HepG2 (cell line): ENCODE measurements around the gene CCL19.

Experiments used
- CTCF ChIP-seq: sonication (generic); formaldehyde crosslinking; IDR thresholded peaks from 2 replicates; pipeline ENCODE4 v1.5.0; 2020; ENCODE audit warnings: mild to moderate bottlenecking, missing genetic modification reagents, moderate library complexity
- HMG20B ChIP-seq: conservative IDR thresholded peaks from 2 replicates; pipeline ENCODE4 v1.6.1; 2016; ENCODE audit warnings: missing genetic modification reagents, missing compliant biosample characterization
- MLX ChIP-seq: IDR thresholded peaks from 2 replicates; pipeline ENCODE4 v1.6.1; 2016
- PRPF4 ChIP-seq: fragments of 200-400 bp; formaldehyde crosslinking; IDR thresholded peaks from 2 replicates; pipeline ENCODE4 v1.6.1; 2016; ENCODE audit warnings: low read length, low read depth; ENCODE audit not compliant: poor library complexity, severe bottlenecking
- ZBTB3 ChIP-seq: sonication (generic); formaldehyde crosslinking; IDR thresholded peaks from 2 replicates; pipeline ENCODE4 v1.4.0; 2020; ENCODE audit warnings: low read depth, mild to moderate bottlenecking, moderate library complexity, missing genetic modification reagents, borderline replicate concordance
- ZFX ChIP-seq: sonication (generic); formaldehyde crosslinking; IDR thresholded peaks from 2 replicates; pipeline ENCODE4 v1.4.0; 2020; ENCODE audit warnings: mild to moderate bottlenecking, low read depth, missing genetic modification reagents, moderate library complexity
- ZNF234 ChIP-seq: sonication (generic); formaldehyde crosslinking; conservative IDR thresholded peaks from 2 replicates; pipeline ENCODE4 v1.5.1; 2020; ENCODE audit warnings: mild to moderate bottlenecking, missing genetic modification reagents
- ZNF614 ChIP-seq: IDR thresholded peaks from 2 replicates; pipeline ENCODE4 v1.6.1; 2018; ENCODE audit warnings: missing biosample characterization, missing genetic modification reagents, inconsistent platforms, borderline replicate concordance
- ZNF644 ChIP-seq: IDR thresholded peaks from 2 replicates; pipeline ENCODE4 v1.6.1; 2016; ENCODE audit warnings: low read depth
- TF ChIP-seq, protein P1 (sequence below): sonication (generic); formaldehyde crosslinking; IDR thresholded peaks from 2 replicates; pipeline ENCODE4 v1.5.0; 2020; ENCODE audit warnings: mild to moderate bottlenecking, missing genetic modification reagents, borderline replicate concordance

- no peak for TF ChIP-seq HMG20B (CRISPR knock-in tag)
- TF ChIP-seq, protein P1, sequence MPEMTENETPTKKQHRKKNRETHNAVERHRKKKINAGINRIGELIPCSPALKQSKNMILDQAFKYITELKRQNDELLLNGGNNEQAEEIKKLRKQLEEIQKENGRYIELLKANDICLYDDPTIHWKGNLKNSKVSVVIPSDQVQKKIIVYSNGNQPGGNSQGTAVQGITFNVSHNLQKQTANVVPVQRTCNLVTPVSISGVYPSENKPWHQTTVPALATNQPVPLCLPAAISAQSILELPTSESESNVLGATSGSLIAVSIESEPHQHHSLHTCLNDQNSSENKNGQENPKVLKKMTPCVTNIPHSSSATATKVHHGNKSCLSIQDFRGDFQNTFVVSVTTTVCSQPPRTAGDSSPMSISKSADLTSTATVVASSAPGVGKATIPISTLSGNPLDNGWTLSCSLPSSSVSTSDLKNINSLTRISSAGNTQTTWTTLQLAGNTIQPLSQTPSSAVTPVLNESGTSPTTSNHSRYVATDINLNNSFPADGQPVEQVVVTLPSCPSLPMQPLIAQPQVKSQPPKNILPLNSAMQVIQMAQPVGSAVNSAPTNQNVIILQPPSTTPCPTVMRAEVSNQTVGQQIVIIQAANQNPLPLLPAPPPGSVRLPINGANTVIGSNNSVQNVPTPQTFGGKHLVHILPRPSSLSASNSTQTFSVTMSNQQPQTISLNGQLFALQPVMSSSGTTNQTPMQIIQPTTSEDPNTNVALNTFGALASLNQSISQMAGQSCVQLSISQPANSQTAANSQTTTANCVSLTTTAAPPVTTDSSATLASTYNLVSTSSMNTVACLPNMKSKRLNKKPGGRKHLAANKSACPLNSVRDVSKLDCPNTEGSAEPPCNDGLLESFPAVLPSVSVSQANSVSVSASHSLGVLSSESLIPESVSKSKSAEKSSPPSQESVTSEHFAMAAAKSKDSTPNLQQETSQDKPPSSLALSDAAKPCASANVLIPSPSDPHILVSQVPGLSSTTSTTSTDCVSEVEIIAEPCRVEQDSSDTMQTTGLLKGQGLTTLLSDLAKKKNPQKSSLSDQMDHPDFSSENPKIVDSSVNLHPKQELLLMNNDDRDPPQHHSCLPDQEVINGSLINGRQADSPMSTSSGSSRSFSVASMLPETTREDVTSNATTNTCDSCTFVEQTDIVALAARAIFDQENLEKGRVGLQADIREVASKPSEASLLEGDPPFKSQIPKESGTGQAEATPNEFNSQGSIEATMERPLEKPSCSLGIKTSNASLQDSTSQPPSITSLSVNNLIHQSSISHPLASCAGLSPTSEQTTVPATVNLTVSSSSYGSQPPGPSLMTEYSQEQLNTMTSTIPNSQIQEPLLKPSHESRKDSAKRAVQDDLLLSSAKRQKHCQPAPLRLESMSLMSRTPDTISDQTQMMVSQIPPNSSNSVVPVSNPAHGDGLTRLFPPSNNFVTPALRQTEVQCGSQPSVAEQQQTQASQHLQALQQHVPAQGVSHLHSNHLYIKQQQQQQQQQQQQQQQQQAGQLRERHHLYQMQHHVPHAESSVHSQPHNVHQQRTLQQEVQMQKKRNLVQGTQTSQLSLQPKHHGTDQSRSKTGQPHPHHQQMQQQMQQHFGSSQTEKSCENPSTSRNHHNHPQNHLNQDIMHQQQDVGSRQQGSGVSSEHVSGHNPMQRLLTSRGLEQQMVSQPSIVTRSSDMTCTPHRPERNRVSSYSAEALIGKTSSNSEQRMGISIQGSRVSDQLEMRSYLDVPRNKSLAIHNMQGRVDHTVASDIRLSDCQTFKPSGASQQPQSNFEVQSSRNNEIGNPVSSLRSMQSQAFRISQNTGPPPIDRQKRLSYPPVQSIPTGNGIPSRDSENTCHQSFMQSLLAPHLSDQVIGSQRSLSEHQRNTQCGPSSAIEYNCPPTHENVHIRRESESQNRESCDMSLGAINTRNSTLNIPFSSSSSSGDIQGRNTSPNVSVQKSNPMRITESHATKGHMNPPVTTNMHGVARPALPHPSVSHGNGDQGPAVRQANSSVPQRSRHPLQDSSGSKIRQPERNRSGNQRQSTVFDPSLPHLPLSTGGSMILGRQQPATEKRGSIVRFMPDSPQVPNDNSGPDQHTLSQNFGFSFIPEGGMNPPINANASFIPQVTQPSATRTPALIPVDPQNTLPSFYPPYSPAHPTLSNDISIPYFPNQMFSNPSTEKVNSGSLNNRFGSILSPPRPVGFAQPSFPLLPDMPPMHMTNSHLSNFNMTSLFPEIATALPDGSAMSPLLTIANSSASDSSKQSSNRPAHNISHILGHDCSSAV (CRISPR knock-in tag): no peak
- no peak for TF ChIP-seq PRPF4
- TF ChIP-seq ZNF644 (CRISPR knock-in tag): no peak
- TF ChIP-seq ZNF234 (CRISPR knock-in tag): no peak
- no peak for TF ChIP-seq ZFX (CRISPR knock-in tag)
- no peak for TF ChIP-seq MLX
- no peak for TF ChIP-seq ZBTB3 (CRISPR knock-in tag)
- no peak for TF ChIP-seq ZNF614 (CRISPR knock-in tag)
- TF ChIP-seq CTCF (CRISPR knock-in tag): no peak
Measured at GRCh38 chr9:34671307-34671706, 19.8 kb downstream of the CCL19 start.
